Smooth muscle cell (in vitro differentiated cells): ENCODE data around the gene NRF1. TPM values are rescaled to one million over a fixed set of nuclear protein-coding genes. Genes with fewer than 3 reads are reported as not detected.

Source experiments
- DNase-seq: peaks from one replicate; lab custom pipeline; 2025; ENCODE audit not compliant: unreplicated experiment; lab: John Stamatoyannopoulos, UW
- H2AFZ ChIP-seq: fragments of 200-600 bp; sonication (generic); 2 replicates; pipeline ENCODE4 v1.6.0; 2016; ENCODE audit warnings: antibody characterized with exemption, low read depth, mild to moderate bottlenecking
- H3F3A ChIP-seq: fragments of 200-600 bp; sonication (generic); 2 replicates; pipeline ENCODE4 v1.6.0; 2017; ENCODE audit warnings: antibody characterized with exemption, low read depth
- H3K27ac ChIP-seq: fragments of 200-600 bp; sonication (generic); 2 replicates; pipeline ENCODE4 v1.5.1; 2016; ENCODE audit warnings: low read depth, mild to moderate bottlenecking
- H3K27me3 ChIP-seq: fragments of 200-600 bp; sonication (generic); 2 replicates; pipeline ENCODE4 v1.6.1; 2016; ENCODE audit warnings: low read depth, mild to moderate bottlenecking
- H3K36me3 ChIP-seq: fragments of 200-600 bp; sonication (generic); 2 replicates; pipeline ENCODE4 v1.5.1; 2016; ENCODE audit warnings: low read depth
- H3K4me1 ChIP-seq: fragments of 200-600 bp; sonication (generic); 2 replicates; pipeline ENCODE4 v1.5.1; 2016; ENCODE audit warnings: low read depth
- H3K4me2 ChIP-seq: fragments of 200-600 bp; sonication (generic); 2 replicates; pipeline ENCODE4 v1.6.0; 2016; ENCODE audit warnings: mild to moderate bottlenecking
- H3K4me3 ChIP-seq: fragments of 200-600 bp; sonication (generic); 2 replicates; pipeline ENCODE4 v1.5.1; 2016; ENCODE audit warnings: mild to moderate bottlenecking
- H3K79me2 ChIP-seq: fragments of 200-600 bp; sonication (generic); 2 replicates; pipeline ENCODE4 v1.6.0; 2016; ENCODE audit warnings: low read depth, mild to moderate bottlenecking
- H3K9ac ChIP-seq: fragments of 200-600 bp; sonication (generic); 2 replicates; pipeline ENCODE4 v1.6.0; 2016; ENCODE audit warnings: low read depth
- H3K9me3 ChIP-seq: fragments of 200-600 bp; sonication (generic); replicated peaks from 2 replicates; pipeline ENCODE4 v1.5.1; 2016; ENCODE audit warnings: low read depth
- H4K20me1 ChIP-seq: fragments of 200-600 bp; sonication (generic); 2 replicates; pipeline ENCODE4 v1.6.0; 2016; ENCODE audit warnings: low read depth
- WGBS: methylation state at CpG from one replicate; pipeline ENCODE4 v1.1.7; 2016; ENCODE audit warnings: low lambda C conversion rate; 5-methylcytosine and 5-hydroxymethylcytosine counted together
- polyA plus RNA-seq: library from polyadenylated mRNA; unstranded; fragments of >200 nt; fragmentation: Nextera tagmentation; extraction: Ambion mirVana; gene quantifications from 2 replicates; pipeline ENCODE4 v1.2.1, GENCODE V29; 2016
- total RNA-seq: library from RNA; depleted of rRNA; stranded (reverse); fragments of >200 nt; gene quantifications from 2 replicates; pipeline ENCODE4 v1.2.3, GENCODE V29; 2014
- TF ChIP-seq, protein P1 (sequence below): fragments of 200-600 bp; sonication (generic); IDR thresholded peaks from 2 replicates; pipeline ENCODE4 v1.5.1; 2017; ENCODE audit warnings: borderline replicate concordance, mild to moderate bottlenecking, antibody characterized with exemption; ENCODE audit not compliant: insufficient read depth, poor library complexity, severe bottlenecking

NRF1 gene
- total and polyA plus RNA-seq, 2 experiments from 2014 or later = 8.9 to 13.4 TPM

DNA sequence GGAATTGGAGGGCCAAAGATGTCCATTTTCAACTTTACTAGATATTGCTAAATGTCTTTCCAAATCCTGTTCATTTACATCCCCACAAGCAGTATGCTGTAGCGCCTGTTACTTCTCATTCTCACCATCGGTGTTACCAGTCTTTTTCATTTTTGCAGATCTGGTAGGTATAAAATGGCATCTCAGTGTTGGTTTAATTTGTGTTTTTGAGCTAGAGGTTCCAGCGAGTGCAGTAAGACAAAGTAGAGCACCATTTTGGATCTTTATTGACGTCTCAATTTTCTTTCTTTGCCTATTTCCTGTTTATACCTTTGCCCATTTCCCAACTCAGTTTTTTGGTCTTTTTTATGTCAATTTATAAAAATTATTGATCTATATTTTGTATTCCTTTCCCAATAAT is 55.6 kb downstream of the NRF1 start:
- WGBS = 96% methylated on average over 4 of the region's 4 CpGs
- no peaks in the 10 kb centered on the region for H3F3A ChIP-seq
- no peaks in the 10 kb centered on the region for H3K27me3 ChIP-seq
- no peak overlapping the region for H3K9ac ChIP-seq
- peaks cover 26% of the 10 kb centered on the region for H4K20me1 ChIP-seq
- no peak overlapping the region for H3K4me3 ChIP-seq
- no peak overlapping the region for H2AFZ ChIP-seq
- no peak overlapping the region for H3K4me2 ChIP-seq
- no peak for DNase-seq
- H3K9me3 ChIP-seq = no peaks in the 10 kb centered on the region
- H3K36me3 ChIP-seq = peaks cover 5% of the 10 kb centered on the region
- TF ChIP-seq, protein P1, sequence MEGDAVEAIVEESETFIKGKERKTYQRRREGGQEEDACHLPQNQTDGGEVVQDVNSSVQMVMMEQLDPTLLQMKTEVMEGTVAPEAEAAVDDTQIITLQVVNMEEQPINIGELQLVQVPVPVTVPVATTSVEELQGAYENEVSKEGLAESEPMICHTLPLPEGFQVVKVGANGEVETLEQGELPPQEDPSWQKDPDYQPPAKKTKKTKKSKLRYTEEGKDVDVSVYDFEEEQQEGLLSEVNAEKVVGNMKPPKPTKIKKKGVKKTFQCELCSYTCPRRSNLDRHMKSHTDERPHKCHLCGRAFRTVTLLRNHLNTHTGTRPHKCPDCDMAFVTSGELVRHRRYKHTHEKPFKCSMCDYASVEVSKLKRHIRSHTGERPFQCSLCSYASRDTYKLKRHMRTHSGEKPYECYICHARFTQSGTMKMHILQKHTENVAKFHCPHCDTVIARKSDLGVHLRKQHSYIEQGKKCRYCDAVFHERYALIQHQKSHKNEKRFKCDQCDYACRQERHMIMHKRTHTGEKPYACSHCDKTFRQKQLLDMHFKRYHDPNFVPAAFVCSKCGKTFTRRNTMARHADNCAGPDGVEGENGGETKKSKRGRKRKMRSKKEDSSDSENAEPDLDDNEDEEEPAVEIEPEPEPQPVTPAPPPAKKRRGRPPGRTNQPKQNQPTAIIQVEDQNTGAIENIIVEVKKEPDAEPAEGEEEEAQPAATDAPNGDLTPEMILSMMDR = no peak
- no peak overlapping the region for H3K27ac ChIP-seq
- H3K79me2 ChIP-seq = no peaks in the 10 kb centered on the region
- peaks cover 5% of the 10 kb centered on the region for H3K4me1 ChIP-seq

DNA sequence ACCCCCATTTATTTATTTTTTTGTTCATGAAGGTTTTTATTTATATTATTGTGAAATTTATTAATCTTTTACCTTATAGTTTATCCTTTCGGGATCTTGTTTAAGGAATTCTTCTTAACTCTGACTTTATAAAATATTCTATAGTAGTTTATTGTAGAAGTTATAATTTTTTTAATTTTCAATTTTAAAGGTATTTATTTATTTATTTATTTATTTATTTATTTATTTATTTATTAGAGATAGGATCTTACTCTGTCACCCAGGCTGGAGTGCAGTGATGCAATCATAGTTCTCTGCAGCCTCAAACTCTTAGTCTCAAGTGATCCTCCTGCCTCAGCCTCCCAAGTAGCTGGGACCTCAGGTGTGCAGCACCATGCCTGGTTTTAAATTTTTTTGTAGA is 56.0 kb downstream of the NRF1 start:
- H3K4me3 ChIP-seq = no peak overlapping the region
- TF ChIP-seq, protein P1 = no peak
- WGBS = 97% methylated on average over 1 of the region's 1 CpG
- no peak overlapping the region for H3K9ac ChIP-seq
- H3K9me3 ChIP-seq = no peaks in the 10 kb centered on the region
- H3K27me3 ChIP-seq = no peaks in the 10 kb centered on the region
- peaks cover 5% of the 10 kb centered on the region for H3K36me3 ChIP-seq
- no peaks in the 10 kb centered on the region for H3K79me2 ChIP-seq
- DNase-seq = no peak
- H3K4me1 ChIP-seq = peaks cover 5% of the 10 kb centered on the region
- peaks cover 26% of the 10 kb centered on the region for H4K20me1 ChIP-seq
- H3K27ac ChIP-seq = no peak overlapping the region
- no peak overlapping the region for H2AFZ ChIP-seq
- H3K4me2 ChIP-seq = no peak overlapping the region
- no peaks in the 10 kb centered on the region for H3F3A ChIP-seq

DNA sequence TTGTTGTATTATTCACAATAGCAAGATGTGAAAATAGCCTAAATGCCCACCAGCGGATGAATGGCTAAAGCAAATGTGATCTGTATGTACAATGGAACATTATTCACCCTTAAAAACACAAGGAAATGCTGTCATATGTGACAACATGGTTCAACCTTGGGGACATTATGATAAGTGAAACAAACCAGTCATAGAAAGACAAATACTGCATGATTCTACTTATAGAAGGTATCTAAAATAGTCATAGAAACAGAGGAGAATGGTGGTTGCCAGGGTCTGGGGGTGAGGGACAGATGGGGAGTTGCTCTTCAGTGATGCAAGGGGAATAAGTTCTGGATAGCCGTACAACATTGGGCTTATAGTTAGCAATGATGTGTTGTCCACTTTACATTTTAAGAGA is 58.4 kb downstream of the NRF1 start:
- DNase-seq = no peak
- H4K20me1 ChIP-seq = peaks cover 22% of the 10 kb centered on the region
- no peak overlapping the region for H3K27ac ChIP-seq
- H3K9ac ChIP-seq = no peak overlapping the region
- no peaks in the 10 kb centered on the region for H3K27me3 ChIP-seq
- no peak overlapping the region for H2AFZ ChIP-seq
- H3K4me2 ChIP-seq = no peak overlapping the region
- H3K4me1 ChIP-seq = peaks cover under 1% of the 10 kb centered on the region
- H3K4me3 ChIP-seq = no peak overlapping the region
- TF ChIP-seq, protein P1 = no peak
- H3F3A ChIP-seq = no peaks in the 10 kb centered on the region
- H3K79me2 ChIP-seq = no peaks in the 10 kb centered on the region
- 94% methylated on average over 2 of the region's 2 CpGs for WGBS
- H3K36me3 ChIP-seq = peaks cover 6% of the 10 kb centered on the region
- H3K9me3 ChIP-seq = no peaks in the 10 kb centered on the region

DNA sequence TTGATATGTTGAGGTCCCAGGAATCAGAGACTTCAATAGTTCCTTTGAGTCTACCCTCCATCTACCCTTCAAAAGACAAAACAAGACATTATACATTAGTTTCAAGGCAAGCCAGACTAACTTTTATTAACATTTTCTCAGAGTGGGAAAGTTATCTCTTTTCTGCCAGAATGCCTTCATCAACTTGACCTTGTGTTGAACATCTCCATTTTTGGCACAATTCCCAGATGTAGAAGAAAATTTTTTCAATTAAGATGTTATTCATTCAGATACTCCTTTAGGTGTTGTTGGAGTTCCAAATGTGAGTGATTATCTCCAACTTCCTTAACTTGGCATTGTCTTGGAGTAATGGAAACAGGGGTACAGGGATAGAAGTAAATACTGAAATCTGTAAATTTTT is 59.1 kb downstream of the NRF1 start:
- peaks cover 14% of the 10 kb centered on the region for H4K20me1 ChIP-seq
- H3K79me2 ChIP-seq = no peaks in the 10 kb centered on the region
- H3K36me3 ChIP-seq = peaks cover 13% of the 10 kb centered on the region
- H3F3A ChIP-seq = no peaks in the 10 kb centered on the region
- no peak overlapping the region for H2AFZ ChIP-seq
- no peak overlapping the region for H3K4me3 ChIP-seq
- no peaks in the 10 kb centered on the region for H3K27me3 ChIP-seq
- no peak overlapping the region for H3K9ac ChIP-seq
- no peak for DNase-seq
- H3K9me3 ChIP-seq = no peaks in the 10 kb centered on the region
- H3K4me2 ChIP-seq = no peak overlapping the region
- TF ChIP-seq, protein P1 = no peak
- H3K27ac ChIP-seq = no peak overlapping the region
- H3K4me1 ChIP-seq = no peaks in the 10 kb centered on the region
